Measurements from ENCODE around the gene TRAPPC12.
"Not testable (repeated sequence)": the region's sequence is repeated elsewhere in the genome, so short reads cannot be mapped to it uniquely, and the experiment has no call there.

The TRAPPC12 gene

DNA sequence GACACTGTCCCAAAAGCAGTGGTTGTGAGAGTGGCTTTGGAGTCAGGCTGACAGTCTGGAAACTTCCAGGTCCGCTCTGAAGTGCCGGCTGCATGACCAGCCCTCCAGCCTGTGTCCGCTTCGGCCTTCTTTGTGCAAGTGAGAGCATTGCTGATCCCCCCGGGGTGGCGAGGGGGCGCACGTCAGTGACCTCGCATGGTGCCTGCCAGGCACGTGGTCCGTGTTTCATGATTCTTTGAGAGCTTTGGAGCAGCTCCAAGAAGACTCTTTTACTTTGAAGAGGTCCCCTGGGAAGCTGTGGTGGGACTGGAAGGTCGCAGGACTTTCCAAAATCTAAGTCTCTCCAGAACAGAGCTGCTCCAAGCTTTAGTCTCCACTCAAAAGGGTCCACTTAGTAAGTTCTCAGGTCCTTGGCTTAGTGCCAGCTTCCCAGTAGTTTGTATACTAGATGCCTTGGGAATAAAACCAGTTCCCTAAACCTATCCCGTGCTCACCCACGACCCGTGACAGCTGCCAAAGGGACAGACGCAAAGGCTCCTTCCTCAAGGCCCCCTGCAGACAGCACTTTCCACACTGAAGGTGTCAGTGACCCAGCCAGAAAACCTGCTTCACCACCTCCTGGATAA is 71.0 kb downstream of the TRAPPC12 start:
- Histone ChIP-seq H3K27me3 (replicated peaks in 2 of 5; ENCODE audit: control insufficient read depth in 4 of 5, insufficient read depth in 5 of 5, low read length in 4 of 5) (no peaks in the 10 kb centered on the region), H3K36me3 (ENCODE audit: control insufficient read depth in 4 of 4, insufficient read depth in 4 of 4, low read length in 3 of 4) (peaks cover 13 to 74% (median 47%) of the 10 kb centered on the region in 4 experiments), H3K27ac (ENCODE audit: insufficient read depth in 1 of 2, low read depth in 1 of 2, low read length in 2 of 2, poor library complexity in 1 of 2, severe bottlenecking in 2 of 2) (no peak overlapping the region), H3K4me3 (ENCODE audit: control insufficient read depth in 1 of 7, extremely low read depth in 1 of 7, insufficient read depth in 4 of 7, low read depth in 2 of 7, low read length in 6 of 7) (no peak overlapping the region), H3K4me1 (ENCODE audit: control extremely low read depth in 1 of 4, control insufficient read depth in 4 of 4, insufficient read depth in 4 of 4, low read length in 3 of 4) (peaks cover 0 to 4% (median 0%) of the 10 kb centered on the region in 4 experiments), H3K9me3 (ENCODE audit: control extremely low read depth in 1 of 5, control insufficient read depth in 4 of 5, insufficient read depth in 2 of 5, low read depth in 1 of 5, low read length in 4 of 5) (no peaks in the 10 kb centered on the region)
- no peak for DNase-seq
- CTCF ChIA-PET: interaction anchor here (1.0 to 2.6 kb wide), 4 partner anchors 12 to 26 kb away, joined by 3 to 10 read pairs (median 4); no protein-coding TSS in a partner anchor
- 97% methylated on average over 14 of the region's 16 CpGs for WGBS (ENCODE audit: insufficient coverage)
- POLR2A ChIA-PET: no interaction called here

DNA sequence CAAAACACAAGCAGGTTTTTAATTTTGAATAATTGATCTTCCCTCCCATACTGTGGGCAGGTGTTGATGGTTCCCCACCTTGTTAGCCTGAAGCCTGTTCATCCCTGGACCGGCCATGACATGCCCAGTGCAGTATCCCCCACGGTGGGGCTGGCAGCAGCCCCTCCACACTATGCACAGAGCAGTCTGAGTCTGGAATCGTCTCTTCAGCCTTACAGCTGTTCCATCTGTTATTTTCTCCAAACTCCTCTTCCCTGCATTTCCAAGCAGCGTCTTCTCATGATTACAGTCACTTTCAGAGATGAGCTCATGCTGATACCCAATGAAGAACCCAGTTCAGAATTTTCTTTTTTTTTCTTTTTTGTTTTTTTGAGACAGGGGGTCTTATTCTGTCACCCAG is 71.7 kb downstream of the TRAPPC12 start:
- Histone ChIP-seq H3K4me1 (ENCODE audit: control extremely low read depth in 1 of 4, control insufficient read depth in 4 of 4, insufficient read depth in 4 of 4, low read length in 3 of 4) (peaks cover 0 to 4% (median 0%) of the 10 kb centered on the region in 4 experiments), H3K36me3 (ENCODE audit: control insufficient read depth in 4 of 4, insufficient read depth in 4 of 4, low read length in 3 of 4) (peaks cover 13 to 73% (median 42%) of the 10 kb centered on the region in 4 experiments), H3K27ac (ENCODE audit: insufficient read depth in 1 of 2, low read depth in 1 of 2, low read length in 2 of 2, poor library complexity in 1 of 2, severe bottlenecking in 2 of 2) (no peak overlapping the region), H3K4me3 (ENCODE audit: control insufficient read depth in 1 of 7, extremely low read depth in 1 of 7, insufficient read depth in 4 of 7, low read depth in 2 of 7, low read length in 6 of 7) (no peak overlapping the region), H3K27me3 (replicated peaks in 2 of 5; ENCODE audit: control insufficient read depth in 4 of 5, insufficient read depth in 5 of 5, low read length in 4 of 5) (no peaks in the 10 kb centered on the region), H3K9me3 (ENCODE audit: control extremely low read depth in 1 of 5, control insufficient read depth in 4 of 5, insufficient read depth in 2 of 5, low read depth in 1 of 5, low read length in 4 of 5) (no peaks in the 10 kb centered on the region)
- no peak for DNase-seq
- ChIA-PET CTCF (interaction anchor here (1.0 to 2.6 kb wide), 6 partner anchors 10 to 27 kb away, joined by 3 to 10 read pairs (median 4); no protein-coding TSS in a partner anchor), POLR2A (no interaction called here)
- WGBS (ENCODE audit: insufficient coverage): 100% methylated on average over 3 of the region's 4 CpGs

DNA sequence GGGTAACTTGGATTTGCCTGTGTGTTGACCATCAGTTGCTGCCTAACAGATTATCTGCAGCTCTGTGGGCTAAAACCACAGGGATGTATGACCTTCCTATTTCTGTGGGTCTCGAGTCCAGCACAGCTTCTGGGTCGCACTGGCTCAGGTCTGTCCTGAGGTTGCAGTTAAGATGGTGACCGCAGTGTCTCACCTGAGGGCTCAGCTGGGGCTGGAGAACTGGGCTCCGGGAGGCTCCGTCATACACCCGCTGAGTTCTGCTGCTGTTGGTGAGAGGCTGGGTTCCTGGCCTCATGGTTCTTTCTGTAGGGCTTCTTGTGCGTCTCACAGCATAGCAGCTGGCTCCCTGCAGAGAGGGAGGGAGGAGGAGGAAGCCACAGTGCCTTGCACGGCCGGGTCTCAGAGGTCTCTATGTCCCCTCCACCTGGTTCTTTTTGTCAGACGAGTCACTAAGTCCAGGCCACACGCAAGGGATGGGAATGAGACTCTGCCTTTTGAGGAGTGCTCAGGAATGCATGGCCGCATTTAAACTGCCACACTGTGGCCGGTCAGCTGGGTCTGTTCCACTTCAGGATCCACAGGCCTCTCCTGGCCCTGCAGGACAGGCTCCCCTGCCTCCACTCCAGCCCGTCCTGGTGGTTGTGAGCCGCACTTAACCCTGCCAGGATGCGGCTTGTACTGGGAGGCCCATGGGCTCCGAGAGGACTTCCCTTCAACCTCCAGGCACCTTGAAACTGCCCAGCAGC is 72.6 kb downstream of the TRAPPC12 start:
- peaks cover 10 to 72% (median 40%) of the 10 kb centered on the region in 4 experiments for H3K36me3 ChIP-seq (ENCODE audit: control insufficient read depth in 4 of 4, insufficient read depth in 4 of 4, low read length in 3 of 4)

DNA sequence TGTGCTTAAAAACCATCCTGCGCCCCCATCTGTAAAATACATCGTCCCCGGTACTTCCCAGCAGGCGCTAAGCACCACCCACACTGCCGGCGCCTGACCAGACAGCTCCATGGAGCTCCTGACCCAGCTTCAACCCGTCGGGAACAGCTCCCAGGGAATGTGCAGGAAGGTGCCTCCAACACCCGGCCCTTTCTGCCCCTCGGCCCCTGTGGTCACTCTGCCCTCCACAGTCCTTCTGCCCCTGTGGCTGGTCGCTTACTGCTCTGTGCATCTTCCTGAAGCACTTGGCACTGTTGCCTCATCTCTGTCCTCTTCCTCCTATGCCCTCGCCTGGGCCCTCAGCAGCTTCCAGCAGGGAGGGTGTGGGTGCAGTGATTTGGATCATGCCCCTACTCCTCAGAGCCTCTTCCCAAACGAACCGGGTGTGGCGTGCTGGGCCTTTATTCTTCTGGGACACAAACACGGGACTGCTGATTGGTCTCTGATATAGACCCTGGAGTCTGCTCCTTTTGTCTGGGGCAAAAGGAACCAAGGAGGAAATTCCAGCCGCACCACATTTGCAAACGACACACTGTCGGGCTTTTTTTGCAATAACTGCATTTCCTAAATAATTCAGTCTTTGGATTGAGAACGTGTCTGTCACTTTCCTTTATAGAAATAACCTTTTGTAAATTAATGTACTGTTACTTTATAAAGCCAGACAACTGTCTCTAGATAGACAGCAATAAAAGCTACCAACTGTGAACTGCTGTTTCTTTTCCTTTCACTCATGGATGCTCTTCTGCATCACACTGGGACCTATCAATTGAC is 73.9 kb downstream of the TRAPPC12 start:
- H3K4me3 ChIP-seq (ENCODE audit: control insufficient read depth in 1 of 7, extremely low read depth in 1 of 7, insufficient read depth in 4 of 7, low read depth in 2 of 7, low read length in 6 of 7): no peak overlapping the region
- H3K27ac ChIP-seq (ENCODE audit: insufficient read depth in 1 of 2, low read depth in 1 of 2, low read length in 2 of 2, poor library complexity in 1 of 2, severe bottlenecking in 2 of 2): no peak overlapping the region
- H3K4me1 ChIP-seq (ENCODE audit: control extremely low read depth in 1 of 4, control insufficient read depth in 4 of 4, insufficient read depth in 4 of 4, low read length in 3 of 4): no peaks in the 10 kb centered on the region
- ChIA-PET POLR2A (no interaction called here), CTCF (interaction anchor here (0.6 to 2.6 kb wide), 4 partner anchors 9 to 29 kb away, joined by 3 to 10 read pairs (median 4); no protein-coding TSS in a partner anchor)
- H3K27me3 ChIP-seq (replicated peaks in 2 of 5; ENCODE audit: control insufficient read depth in 4 of 5, insufficient read depth in 5 of 5, low read length in 4 of 5): no peaks in the 10 kb centered on the region
- 98% methylated on average over 18 of the region's 20 CpGs for WGBS (ENCODE audit: insufficient coverage)
- peaks cover 4 to 70% (median 41%) of the 10 kb centered on the region in 4 experiments for H3K36me3 ChIP-seq (ENCODE audit: control insufficient read depth in 4 of 4, insufficient read depth in 4 of 4, low read length in 3 of 4)
- no peak for DNase-seq
- no peaks in the 10 kb centered on the region for H3K9me3 ChIP-seq (ENCODE audit: control extremely low read depth in 1 of 5, control insufficient read depth in 4 of 5, insufficient read depth in 2 of 5, low read depth in 1 of 5, low read length in 4 of 5)

More for the DNA sequence above, 72.6 kb downstream of the TRAPPC12 start:
- H3K4me1 ChIP-seq (ENCODE audit: control extremely low read depth in 1 of 4, control insufficient read depth in 4 of 4, insufficient read depth in 4 of 4, low read length in 3 of 4): peaks cover 0 to 1% (median 0%) of the 10 kb centered on the region in 4 experiments
- H3K9me3 ChIP-seq (ENCODE audit: control extremely low read depth in 1 of 5, control insufficient read depth in 4 of 5, insufficient read depth in 2 of 5, low read depth in 1 of 5, low read length in 4 of 5): no peaks in the 10 kb centered on the region
- CTCF ChIA-PET: interaction anchor here (1.1 to 2.6 kb wide), 7 partner anchors 9 to 29 kb away, joined by 3 to 10 read pairs (median 3); no protein-coding TSS in a partner anchor
- no peak overlapping the region for H3K4me3 ChIP-seq (ENCODE audit: control insufficient read depth in 1 of 7, extremely low read depth in 1 of 7, insufficient read depth in 4 of 7, low read depth in 2 of 7, low read length in 6 of 7)
- DNase-seq: no peak
- H3K27me3 ChIP-seq (replicated peaks in 2 of 5; ENCODE audit: control insufficient read depth in 4 of 5, insufficient read depth in 5 of 5, low read length in 4 of 5): no peaks in the 10 kb centered on the region
- H3K27ac ChIP-seq (ENCODE audit: insufficient read depth in 1 of 2, low read depth in 1 of 2, low read length in 2 of 2, poor library complexity in 1 of 2, severe bottlenecking in 2 of 2): no peak overlapping the region
- 97% methylated on average over 15 of the region's 17 CpGs for WGBS (ENCODE audit: insufficient coverage)
- POLR2A ChIA-PET: no interaction called here

DNA sequence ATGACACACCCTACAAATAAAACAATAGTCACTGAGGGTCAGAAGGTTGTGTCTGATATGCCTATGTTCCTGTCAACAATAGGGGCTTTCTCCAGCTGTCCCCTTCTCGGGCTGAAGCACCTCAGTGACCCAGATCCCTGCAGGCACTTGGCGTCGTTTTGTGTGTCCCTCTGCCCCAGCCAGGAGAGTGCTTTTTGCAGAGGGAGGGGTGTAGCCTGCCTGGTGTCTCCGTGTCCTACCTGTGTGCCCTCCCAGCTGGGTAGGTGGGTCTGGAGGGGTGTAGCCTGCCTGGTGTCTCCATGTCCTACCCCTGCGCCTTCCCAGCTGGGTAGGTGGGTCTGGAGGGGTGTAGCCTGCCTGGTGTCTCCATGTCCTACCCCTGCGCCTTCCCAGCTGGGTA is 74.5 kb downstream of the TRAPPC12 start:
- H3K36me3 ChIP-seq (ENCODE audit: control insufficient read depth in 4 of 4, insufficient read depth in 4 of 4, low read length in 3 of 4): peaks cover 4 to 74% (median 43%) of the 10 kb centered on the region in 4 experiments
- H3K27ac ChIP-seq (ENCODE audit: insufficient read depth in 1 of 2, low read depth in 1 of 2, low read length in 2 of 2, poor library complexity in 1 of 2, severe bottlenecking in 2 of 2); POLR2A ChIA-PET; H3K4me3 ChIP-seq (ENCODE audit: control insufficient read depth in 1 of 7, extremely low read depth in 1 of 7, insufficient read depth in 4 of 7, low read depth in 2 of 7, low read length in 6 of 7); H3K9me3 ChIP-seq (ENCODE audit: control extremely low read depth in 1 of 5, control insufficient read depth in 4 of 5, insufficient read depth in 2 of 5, low read depth in 1 of 5, low read length in 4 of 5); DNase-seq; H3K27me3 ChIP-seq (replicated peaks in 2 of 5; ENCODE audit: control insufficient read depth in 4 of 5, insufficient read depth in 5 of 5, low read length in 4 of 5); H3K4me1 ChIP-seq (ENCODE audit: control extremely low read depth in 1 of 4, control insufficient read depth in 4 of 4, insufficient read depth in 4 of 4, low read length in 3 of 4): not testable (repeated sequence)
- CTCF ChIA-PET: interaction anchor here (1.7 kb wide), 1 partner anchor 31 kb away, joined by 6 read pairs; no protein-coding TSS in a partner anchor
- WGBS (ENCODE audit: insufficient coverage): 100% methylated on average over 3 of the region's 6 CpGs

DNA sequence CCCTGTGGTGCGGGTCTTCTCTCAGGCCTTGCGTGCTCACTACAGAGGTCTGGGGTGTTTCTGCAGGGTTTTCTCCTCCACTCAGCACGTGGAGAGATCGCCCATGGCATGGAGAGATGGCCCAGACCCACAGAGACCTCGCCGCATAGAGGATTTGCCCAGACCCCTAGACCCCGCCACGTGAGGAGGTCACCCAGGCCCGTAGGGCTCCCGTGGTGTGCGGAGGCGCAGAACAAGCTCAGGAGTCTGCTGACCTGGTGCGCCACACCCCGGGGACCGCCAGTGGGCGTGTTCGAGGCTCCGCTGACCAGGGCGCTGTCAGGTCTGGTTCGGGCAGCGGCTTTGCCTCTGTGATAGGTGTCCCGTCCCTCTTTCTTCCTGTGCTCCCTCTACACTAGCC is 75.3 kb downstream of the TRAPPC12 start:
- Histone ChIP-seq H3K27ac (ENCODE audit: insufficient read depth in 1 of 2, low read depth in 1 of 2, low read length in 2 of 2, poor library complexity in 1 of 2, severe bottlenecking in 2 of 2) (no peak overlapping the region), H3K27me3 (replicated peaks in 2 of 5; ENCODE audit: control insufficient read depth in 4 of 5, insufficient read depth in 5 of 5, low read length in 4 of 5) (no peaks in the 10 kb centered on the region), H3K4me1 (ENCODE audit: control extremely low read depth in 1 of 4, control insufficient read depth in 4 of 4, insufficient read depth in 4 of 4, low read length in 3 of 4) (no peaks in the 10 kb centered on the region), H3K4me3 (ENCODE audit: control insufficient read depth in 1 of 7, extremely low read depth in 1 of 7, insufficient read depth in 4 of 7, low read depth in 2 of 7, low read length in 6 of 7) (no peak overlapping the region), H3K9me3 (ENCODE audit: control extremely low read depth in 1 of 5, control insufficient read depth in 4 of 5, insufficient read depth in 2 of 5, low read depth in 1 of 5, low read length in 4 of 5) (no peaks in the 10 kb centered on the region), H3K36me3 (ENCODE audit: control insufficient read depth in 4 of 4, insufficient read depth in 4 of 4, low read length in 3 of 4) (peaks cover 6 to 68% (median 43%) of the 10 kb centered on the region in 4 experiments)
- DNase-seq: no peak
- 98% methylated on average over 17 of the region's 22 CpGs for WGBS (ENCODE audit: insufficient coverage)
- ChIA-PET POLR2A (no interaction called here), CTCF (interaction anchor here (1.7 kb wide), 1 partner anchor 31 kb away, joined by 6 read pairs; no protein-coding TSS in a partner anchor)
